ENCODE measurements around the gene GTPBP3. TPM values are rescaled to one million over a fixed set of nuclear protein-coding genes. Genes with fewer than 3 reads are reported as not detected.

The GTPBP3 gene
- total RNA-seq (2021; fragmentation: NEBNext Ultra II Directional; extraction: Animal tissue kit (Norgen Biotek cat#: 25700)): 52.7 and 56.0 TPM in 2 replicates
- 30.4 and 50.7 TPM in 2 replicates for polyA plus RNA-seq (2011; rRNA removed)
- 37.3 TPM for polyA plus RNA-seq (2011; cell fraction: cytosol; rRNA removed)
- polyA plus RNA-seq (2011; cell fraction: nucleus; rRNA removed): 94.2 TPM
- polyA plus RNA-seq (2012, experiment 1 of 2): 41.3 to 58.3 TPM (median 52.0 TPM) in 4 replicates
- 35.5 TPM for polyA plus RNA-seq (2012, experiment 2 of 2)
- 25.7 TPM for polyA plus RNA-seq (2013, experiment 1 of 2)
- polyA plus RNA-seq (2013, experiment 2 of 2): 24.6 TPM
- 11.5 and 15.3 TPM in 2 replicates for polyA minus RNA-seq (2011; rRNA and poly(A)+ RNA removed)
- 29.7 TPM for polyA minus RNA-seq (2011; cell fraction: cytosol; rRNA and poly(A)+ RNA removed)
- 59.7 TPM for polyA minus RNA-seq (2011; cell fraction: nucleus; rRNA and poly(A)+ RNA removed)
- long read RNA-seq, experiment 1, partial matches to known transcripts: 2 of 18 reads
- long read RNA-seq, experiment 1, other reads (novel, unspliced or antisense): 14 of 18 reads
- long read RNA-seq, experiment 2: 0 reads

- Histone ChIP-seq H2AK5ac (ENCODE audit: low read depth, low read length) (peak within 1 kb of the TSS; percentile 76; the same call in 1 of the 2 replicates), H4K5ac (ENCODE audit: insufficient read length, low read depth, low read length) (peak within 1 kb of the TSS; percentile 68), H3K23ac (ENCODE audit: insufficient read length) (no peak within 1 kb of the TSS), H2BK20ac (ENCODE audit: low read length) (no peak within 1 kb of the TSS; the same call in 1 of the 2 replicates), H3K9ac (replicated peaks in 1 of 4; ENCODE audit: extremely low read depth in 1 of 4, low read depth in 3 of 4, low read length in 3 of 4) (peak within 1 kb of the TSS; percentile 79 to 98 (median 86)), H3K4me3 (ENCODE audit: extremely low read depth in 1 of 4, insufficient read depth in 2 of 4, low read depth in 3 of 4, low read length in 4 of 4) (peak within 1 kb of the TSS; percentile 74 to 99 (median 96)), H3K4me2 (ENCODE audit: insufficient read depth in 1 of 2, low read depth in 2 of 2, low read length in 2 of 2) (peak within 1 kb of the TSS; percentile 84 to 92), H3K56ac (replicated peaks; ENCODE audit: insufficient read length, low read depth, low read length) (peak within 1 kb of the TSS; percentile 91), H3K27me3 (replicated peaks in 1 of 4; ENCODE audit: control insufficient read depth in 3 of 4, extremely low read depth in 1 of 4, insufficient read depth in 3 of 4, low read length in 3 of 4) (no peaks in the 10 kb centered on the region), H3K23me2 (ENCODE audit: low read depth, low read length) (peaks cover 23% of the 10 kb centered on the region), H3K36me3 (ENCODE audit: control insufficient read depth in 2 of 4, insufficient read depth in 4 of 4, low read length in 3 of 4) (peaks cover 0 to 3% (median 0%) of the 10 kb centered on the region in 4 experiments; a peak in 1 of 8 replicates), H3K79me2 (ENCODE audit: control insufficient read depth in 1 of 2, insufficient read depth in 2 of 2, low read length in 2 of 2) (no peaks in the 10 kb centered on the region), H2AFZ (ENCODE audit: low read length) (peak within 1 kb of the TSS; percentile 52), H4K8ac (ENCODE audit: extremely low read depth, insufficient read depth, low read length) (peak within 1 kb of the TSS; percentile 94), H4K20me1 (replicated peaks in 1 of 2; ENCODE audit: control insufficient read depth in 1 of 2, insufficient read depth in 2 of 2, low read length in 2 of 2) (peaks cover 0 to 7% of the 10 kb centered on the region in 2 experiments), H3K4ac (replicated peaks; ENCODE audit: insufficient read length, low read depth, low read length) (peak within 1 kb of the TSS; percentile 82), H3K27ac (ENCODE audit: low read depth, low read length) (peak within 1 kb of the TSS; percentile 83), H2BK15ac (ENCODE audit: low read length) (peak within 1 kb of the TSS; percentile 100; the same call in 1 of the 2 replicates), H3K18ac (ENCODE audit: extremely low read depth, low read length) (peak within 1 kb of the TSS; percentile 97), H2BK120ac (replicated peaks; ENCODE audit: low read depth, low read length) (peak within 1 kb of the TSS; percentile 69), H3K4me1 (replicated peaks in 1 of 4; ENCODE audit: control insufficient read depth in 3 of 4, insufficient read depth in 4 of 4, low read length in 3 of 4) (peaks cover 0 to 36% (median 28%) of the 10 kb centered on the region in 4 experiments; a peak in 5 of 7 replicates), H4K91ac (replicated peaks; ENCODE audit: insufficient read length, low read length) (peak within 1 kb of the TSS; percentile 98), H2BK5ac (ENCODE audit: low read depth, low read length) (peak within 1 kb of the TSS; percentile 98), H3K79me1 (ENCODE audit: low read depth, low read length) (peaks cover 3% of the 10 kb centered on the region), H2BK12ac (ENCODE audit: low read depth, low read length) (peak within 1 kb of the TSS; percentile 96), H3K14ac (ENCODE audit: insufficient read length) (no peak within 1 kb of the TSS), H3K9me3 (ENCODE audit: insufficient read depth in 2 of 2, low read depth in 1 of 2, low read length in 1 of 2) (no peaks in the 10 kb centered on the region)
- POLR2A ChIA-PET (ENCODE audit: partially characterized antibody): interaction anchor here (0.6 to 17.1 kb wide), 8 partner anchors 11 to 47 kb away, joined by 3 to 329 read pairs (median 5); partner anchors contain the start of genes ABHD8, DDA1 and MRPL34
- CTCF ChIA-PET (ENCODE audit: partially characterized antibody): interaction anchor here (0.6 to 1.6 kb wide), 3 partner anchors 12 to 53 kb away, joined by 3 to 9 read pairs (median 3); no protein-coding TSS in a partner anchor
- FAIRE-seq (peak; percentile 98), DNase-seq (ENCODE audit: low read depth in 1 of 2, low spot score in 2 of 2) (peak; percentile 94 to 96)
- WGBS, 2 experiments (ENCODE audit: extremely low coverage in 1 of 2, insufficient coverage in 1 of 2, insufficient read length in 1 of 2, insufficient replicate concordance in 2 of 2, low coverage in 1 of 2, low lambda C conversion rate in 2 of 2, missing lambda C conversion rate in 1 of 2): 1% methylated on average over 41 of the region's 41 CpGs; no CpG with 5 or more reads in 1 of the 2 experiments
- no peak for TF ChIP-seq CHD1 (IDR thresholded peaks at IDR 0.05; ENCODE audit: low read depth, low read length)
- peak; percentile 26; the same call in 1 of the 2 replicates for TF ChIP-seq KDM1A (IDR thresholded peaks at IDR 0.05; ENCODE audit: borderline replicate concordance, low read length)
- peak; percentile 12 for TF ChIP-seq TAF7 (optimal IDR thresholded peaks at IDR 0.05; ENCODE audit: borderline replicate concordance, low read depth, low read length)
These were observed at the start of gene GTPBP3 for GRCh38 chr19:17336872-17337674. Gene GTPBP3 (plus strand): TSS chr19:17337553. CDS start chr19:17337612, 59 bp downstream.
